Smooth muscle cell (in vitro differentiated cells): ENCODE measurements around the gene ENTPD3. TPM values are rescaled to one million over a fixed set of nuclear protein-coding genes. Genes with fewer than 3 reads are reported as not detected.

Experiments
- DNase-seq: peaks from one replicate; lab custom pipeline; 2025; ENCODE audit not compliant: unreplicated experiment; lab: John Stamatoyannopoulos, UW
- H2AFZ ChIP-seq: fragments of 200-600 bp; sonication (generic); 2 replicates; pipeline ENCODE4 v1.6.0; 2016; ENCODE audit warnings: antibody characterized with exemption, low read depth, mild to moderate bottlenecking
- H3F3A ChIP-seq: fragments of 200-600 bp; sonication (generic); 2 replicates; pipeline ENCODE4 v1.6.0; 2017; ENCODE audit warnings: antibody characterized with exemption, low read depth
- H3K27ac ChIP-seq: fragments of 200-600 bp; sonication (generic); 2 replicates; pipeline ENCODE4 v1.5.1; 2016; ENCODE audit warnings: low read depth, mild to moderate bottlenecking
- H3K27me3 ChIP-seq: fragments of 200-600 bp; sonication (generic); 2 replicates; pipeline ENCODE4 v1.6.1; 2016; ENCODE audit warnings: low read depth, mild to moderate bottlenecking
- H3K36me3 ChIP-seq: fragments of 200-600 bp; sonication (generic); 2 replicates; pipeline ENCODE4 v1.5.1; 2016; ENCODE audit warnings: low read depth
- H3K4me1 ChIP-seq: fragments of 200-600 bp; sonication (generic); 2 replicates; pipeline ENCODE4 v1.5.1; 2016; ENCODE audit warnings: low read depth
- H3K4me2 ChIP-seq: fragments of 200-600 bp; sonication (generic); 2 replicates; pipeline ENCODE4 v1.6.0; 2016; ENCODE audit warnings: mild to moderate bottlenecking
- H3K4me3 ChIP-seq: fragments of 200-600 bp; sonication (generic); 2 replicates; pipeline ENCODE4 v1.5.1; 2016; ENCODE audit warnings: mild to moderate bottlenecking
- H3K79me2 ChIP-seq: fragments of 200-600 bp; sonication (generic); 2 replicates; pipeline ENCODE4 v1.6.0; 2016; ENCODE audit warnings: low read depth, mild to moderate bottlenecking
- H3K9ac ChIP-seq: fragments of 200-600 bp; sonication (generic); 2 replicates; pipeline ENCODE4 v1.6.0; 2016; ENCODE audit warnings: low read depth
- H3K9me3 ChIP-seq: fragments of 200-600 bp; sonication (generic); replicated peaks from 2 replicates; pipeline ENCODE4 v1.5.1; 2016; ENCODE audit warnings: low read depth
- H4K20me1 ChIP-seq: fragments of 200-600 bp; sonication (generic); 2 replicates; pipeline ENCODE4 v1.6.0; 2016; ENCODE audit warnings: low read depth
- WGBS: methylation state at CpG from one replicate; pipeline ENCODE4 v1.1.7; 2016; ENCODE audit warnings: low lambda C conversion rate; 5-methylcytosine and 5-hydroxymethylcytosine counted together
- polyA plus RNA-seq: library from polyadenylated mRNA; unstranded; fragments of >200 nt; fragmentation: Nextera tagmentation; extraction: Ambion mirVana; gene quantifications from 2 replicates; pipeline ENCODE4 v1.2.1, GENCODE V29; 2016
- total RNA-seq: library from RNA; depleted of rRNA; stranded (reverse); fragments of >200 nt; gene quantifications from 2 replicates; pipeline ENCODE4 v1.2.3, GENCODE V29; 2014
- TF ChIP-seq, protein P1 (sequence below): fragments of 200-600 bp; sonication (generic); IDR thresholded peaks from 2 replicates; pipeline ENCODE4 v1.5.1; 2017; ENCODE audit warnings: borderline replicate concordance, mild to moderate bottlenecking, antibody characterized with exemption; ENCODE audit not compliant: insufficient read depth, poor library complexity, severe bottlenecking

Gene ENTPD3
- total and polyA plus RNA-seq, 2 experiments from 2014 or later = 1.5 to 4.0 TPM

DNA sequence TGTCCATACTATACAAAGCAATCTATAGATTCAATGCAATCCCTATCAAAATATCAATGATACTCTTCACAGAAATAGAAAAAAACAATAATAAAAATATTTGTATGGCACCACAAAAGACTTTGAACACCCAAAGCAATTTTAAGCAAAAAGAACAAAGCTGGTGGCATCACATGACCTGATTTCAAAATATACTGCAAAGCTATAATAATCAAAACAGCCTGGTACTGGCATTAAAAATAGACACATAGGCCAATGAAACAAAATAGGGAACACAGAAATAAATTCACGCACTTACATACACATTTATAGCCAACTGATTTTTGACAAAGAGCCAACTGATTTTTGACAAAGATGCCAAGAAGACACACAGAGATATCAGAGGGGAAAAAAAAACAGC is 9.2 kb upstream of the ENTPD3 start:
- Histone ChIP-seq H3K36me3 (no peaks in the 10 kb centered on the region), H3K9ac (no peak overlapping the region), H2AFZ (no peak overlapping the region), H3K27ac (no peak overlapping the region), H4K20me1 (no peaks in the 10 kb centered on the region), H3K4me1 (no peaks in the 10 kb centered on the region), H3K4me3 (no peak overlapping the region), H3F3A (no peaks in the 10 kb centered on the region), H3K9me3 (peaks cover 5% of the 10 kb centered on the region), H3K79me2 (no peaks in the 10 kb centered on the region), H3K27me3 (no peaks in the 10 kb centered on the region), H3K4me2 (no peak overlapping the region)
- TF ChIP-seq, protein P1, sequence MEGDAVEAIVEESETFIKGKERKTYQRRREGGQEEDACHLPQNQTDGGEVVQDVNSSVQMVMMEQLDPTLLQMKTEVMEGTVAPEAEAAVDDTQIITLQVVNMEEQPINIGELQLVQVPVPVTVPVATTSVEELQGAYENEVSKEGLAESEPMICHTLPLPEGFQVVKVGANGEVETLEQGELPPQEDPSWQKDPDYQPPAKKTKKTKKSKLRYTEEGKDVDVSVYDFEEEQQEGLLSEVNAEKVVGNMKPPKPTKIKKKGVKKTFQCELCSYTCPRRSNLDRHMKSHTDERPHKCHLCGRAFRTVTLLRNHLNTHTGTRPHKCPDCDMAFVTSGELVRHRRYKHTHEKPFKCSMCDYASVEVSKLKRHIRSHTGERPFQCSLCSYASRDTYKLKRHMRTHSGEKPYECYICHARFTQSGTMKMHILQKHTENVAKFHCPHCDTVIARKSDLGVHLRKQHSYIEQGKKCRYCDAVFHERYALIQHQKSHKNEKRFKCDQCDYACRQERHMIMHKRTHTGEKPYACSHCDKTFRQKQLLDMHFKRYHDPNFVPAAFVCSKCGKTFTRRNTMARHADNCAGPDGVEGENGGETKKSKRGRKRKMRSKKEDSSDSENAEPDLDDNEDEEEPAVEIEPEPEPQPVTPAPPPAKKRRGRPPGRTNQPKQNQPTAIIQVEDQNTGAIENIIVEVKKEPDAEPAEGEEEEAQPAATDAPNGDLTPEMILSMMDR = no peak
- DNase-seq = no peak
- 95% methylated on average over 1 of the region's 1 CpG for WGBS

DNA sequence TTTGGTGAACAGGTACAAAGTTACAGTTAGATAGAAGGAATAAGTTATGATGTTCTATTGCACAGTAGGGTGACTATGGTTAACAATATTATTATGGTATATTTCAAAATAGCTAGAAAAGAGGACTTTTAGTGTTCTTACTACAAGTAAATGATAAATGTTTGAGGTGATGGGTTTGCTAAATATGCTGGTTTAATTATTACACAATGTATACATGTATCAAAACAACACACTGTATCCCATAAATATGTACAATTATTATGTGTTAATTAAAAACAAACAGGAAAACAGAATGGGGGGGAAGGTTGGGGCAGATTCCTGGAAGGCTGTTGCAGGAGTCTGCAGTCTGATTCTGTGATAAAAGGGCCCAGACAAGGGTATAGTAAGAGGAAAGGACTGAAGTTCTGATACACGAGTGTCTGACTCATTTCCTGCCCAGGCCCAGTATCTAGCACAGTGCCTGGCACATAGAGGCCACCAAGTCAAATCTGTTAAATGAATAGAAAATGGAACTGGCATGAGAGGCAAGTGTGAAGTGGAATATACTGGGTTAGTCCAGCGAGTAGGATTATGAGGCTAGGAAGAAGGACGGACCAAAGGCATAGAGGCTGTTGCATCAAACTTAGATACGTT is 7.2 kb upstream of the ENTPD3 start:
- no peaks in the 10 kb centered on the region for H3K36me3 ChIP-seq
- no peak for DNase-seq
- 74% methylated on average over 4 of the region's 4 CpGs for WGBS

DNA sequence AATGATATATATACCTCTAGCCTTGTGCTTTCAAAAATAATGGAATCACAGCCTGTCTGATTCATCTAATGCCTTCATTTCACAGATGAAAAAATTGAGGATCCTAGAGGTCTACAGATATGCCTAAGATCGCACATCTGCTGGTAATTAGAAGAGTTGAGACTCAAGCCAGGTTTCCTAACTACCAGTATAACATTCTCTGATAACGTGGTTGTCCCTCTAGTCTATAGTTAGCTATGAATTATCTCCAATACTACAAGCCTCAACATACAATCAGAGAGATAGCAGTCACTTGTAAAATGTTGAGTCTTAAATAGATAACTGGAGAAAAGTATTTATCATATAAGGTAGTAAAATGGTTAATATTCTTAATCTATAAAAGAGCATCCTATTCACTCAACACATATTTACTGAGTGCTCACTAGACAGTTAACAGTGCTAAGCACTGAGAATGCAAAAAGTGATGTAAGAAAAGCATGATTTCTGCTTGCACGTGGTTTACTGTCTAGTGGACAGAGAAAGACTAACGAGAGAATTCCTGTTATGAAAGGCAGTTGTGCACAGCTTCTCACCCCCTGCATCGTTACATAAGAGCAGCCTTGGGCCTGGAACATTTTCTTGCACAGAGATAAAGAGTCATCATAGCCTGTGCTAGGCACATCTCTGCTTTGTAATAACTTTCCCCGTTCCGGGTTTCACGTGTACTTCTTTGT is 4.9 kb upstream of the ENTPD3 start:
- H3K27me3 ChIP-seq = no peaks in the 10 kb centered on the region
- 31% methylated on average over 8 of the region's 8 CpGs for WGBS
- H3K9me3 ChIP-seq = peaks cover 5% of the 10 kb centered on the region
- no peaks in the 10 kb centered on the region for H4K20me1 ChIP-seq
- no peak overlapping the region for H3K9ac ChIP-seq
- H3K27ac ChIP-seq = no peak overlapping the region
- no peaks in the 10 kb centered on the region for H3K79me2 ChIP-seq
- H3F3A ChIP-seq = no peaks in the 10 kb centered on the region
- no peak overlapping the region for H3K4me2 ChIP-seq
- H3K4me3 ChIP-seq = no peak overlapping the region
- TF ChIP-seq, protein P1 = no peak
- no peak for DNase-seq
- no peak overlapping the region for H2AFZ ChIP-seq
- H3K36me3 ChIP-seq = no peaks in the 10 kb centered on the region
- H3K4me1 ChIP-seq = no peaks in the 10 kb centered on the region

More for the DNA sequence above, 7.2 kb upstream of the ENTPD3 start:
- Histone ChIP-seq H3K9me3 (peaks cover 5% of the 10 kb centered on the region), H3K4me2 (no peak overlapping the region), H3K4me3 (no peak overlapping the region), H3K27ac (no peak overlapping the region), H3F3A (no peaks in the 10 kb centered on the region), H4K20me1 (no peaks in the 10 kb centered on the region), H3K9ac (no peak overlapping the region), H3K27me3 (no peaks in the 10 kb centered on the region), H3K79me2 (no peaks in the 10 kb centered on the region), H3K4me1 (no peaks in the 10 kb centered on the region), H2AFZ (no peak overlapping the region)
- TF ChIP-seq, protein P1 = no peak
